Putamen (tissue), 1 donor: ENCODE data around the gene RUNX1.

Source experiments
- DNase-seq: peaks from one replicate; pipeline ENCODE4 v3.0.0-alpha.2; 2016; ENCODE audit warnings: low spot score

The RUNX1 gene

GRCh38 chr21:35036465-35037383, 12.4 kb downstream of the RUNX1 start:
- DNase-seq = no peak

- no peak for DNase-seq
These were observed 13.5 kb downstream of the RUNX1 start for GRCh38 chr21:35035581-35035980.

- no peak for DNase-seq
These were observed 14.0 kb downstream of the RUNX1 start for GRCh38 chr21:35035116-35035515.

- no peak for DNase-seq
These were observed 14.7 kb downstream of the RUNX1 start for GRCh38 chr21:35034203-35034926.

- DNase-seq = no peak
These were observed 16.4 kb downstream of the RUNX1 start for GRCh38 chr21:35032474-35033263.

- DNase-seq = no peak
These were observed 20.6 kb downstream of the RUNX1 start for GRCh38 chr21:35028451-35028978.

- no peak for DNase-seq
These were observed 21.3 kb downstream of the RUNX1 start for GRCh38 chr21:35027563-35028450.

GRCh38 chr21:35026617-35027562, 22.2 kb downstream of the RUNX1 start:
- DNase-seq = no peak

- no peak for DNase-seq
These were observed 23.0 kb downstream of the RUNX1 start for GRCh38 chr21:35026153-35026500.

- DNase-seq = no peak
These were observed 23.6 kb downstream of the RUNX1 start for GRCh38 chr21:35025206-35026152.

- DNase-seq = no peak
These were observed 24.6 kb downstream of the RUNX1 start for GRCh38 chr21:35024513-35024912.

- no peak for DNase-seq
These were observed 25.1 kb downstream of the RUNX1 start for GRCh38 chr21:35024071-35024420.

GRCh38 chr21:35023396-35024070, 25.6 kb downstream of the RUNX1 start:
- DNase-seq = no peak

- DNase-seq = no peak
These were observed 27.6 kb downstream of the RUNX1 start for GRCh38 chr21:35021546-35021945.

GRCh38 chr21:35020902-35021301, 28.2 kb downstream of the RUNX1 start:
- DNase-seq = no peak

GRCh38 chr21:35020436-35020835, 28.7 kb downstream of the RUNX1 start:
- no peak for DNase-seq

GRCh38 chr21:35019631-35020032, 29.5 kb downstream of the RUNX1 start:
- no peak for DNase-seq

- DNase-seq = no peak
These were observed 31.8 kb downstream of the RUNX1 start for GRCh38 chr21:35017256-35017655.
